Fibroblast of mammary gland (primary cell): ENCODE measurements around the gene USP15.

ENCODE experiments used
- DNase-seq: peaks from one replicate; pipeline ENCODE4 v3.0.0-alpha.2; 2010; ENCODE audit warnings: low read depth
- H3K4me3 ChIP-seq: 2 replicates; pipeline ENCODE4 v1.5.1; 2011; ENCODE audit warnings: low read depth, mild to moderate bottlenecking, low read length, moderate library complexity; ENCODE audit not compliant: control insufficient read depth
- CTCF ChIP-seq: conservative IDR thresholded peaks from 2 replicates; pipeline ENCODE4 v1.5.1; 2011; ENCODE audit warnings: low read depth, low read length, inconsistent platforms; ENCODE audit not compliant: control insufficient read depth, insufficient read depth

Gene USP15

GRCh38 chr12:62254967-62255366, 5.2 kb upstream of the USP15 start:
- H3K4me3 ChIP-seq, result no peak overlapping the region
- no peak for DNase-seq
- no peak for TF ChIP-seq CTCF

GRCh38 chr12:62256408-62257096, 3.7 kb upstream of the USP15 start:
- no peak overlapping the region for H3K4me3 ChIP-seq
- peak; percentile 28 for DNase-seq
- TF ChIP-seq CTCF, result no peak

GRCh38 chr12:62258231-62258630, 2.0 kb upstream of the USP15 start:
- TF ChIP-seq CTCF, result no peak
- no peak overlapping the region for H3K4me3 ChIP-seq
- no peak for DNase-seq

GRCh38 chr12:62258941-62259630, 1.1 kb upstream of the USP15 start:
- TF ChIP-seq CTCF, result no peak
- peak overlapping the region; percentile 90 for H3K4me3 ChIP-seq
- no peak for DNase-seq

- DNase-seq, result no peak
- no peak for TF ChIP-seq CTCF
- H3K4me3 ChIP-seq, result peak overlapping the region; percentile 90
Observed at GRCh38 chr12:62259631-62259992, 592 bp upstream of the USP15 start.

- TF ChIP-seq CTCF, result no peak
- DNase-seq, result peak; percentile 46
- H3K4me3 ChIP-seq, result peak overlapping the region; percentile 90
Observed at GRCh38 chr12:62260733-62261683, 804 bp downstream of the USP15 start.
